Tibial artery (tissue), 4 donors: Measurements from ENCODE around the gene SLC39A2.
A peak's percentile ranks its signal among the peaks of the same experiment; 100 is the strongest.
"Not testable (repeated sequence)": the region's sequence is repeated elsewhere in the genome, so short reads cannot be mapped to it uniquely, and the experiment has no call there.

Experiments
- DNase-seq, 2 donors: peaks; one replicate each; pipeline ENCODE4 v3.0.0-alpha.2; 2019
- H3K27ac ChIP-seq, 2 donors: fragments of 200-600 bp; sonication (generic) in 1 of 2; 1 replicate in 1 of 2; 2 replicates in 1 of 2; pipeline ENCODE4 v1.5.1; 2018 to 2019; ENCODE audit warnings: mild to moderate bottlenecking in 1 of 2
- H3K27me3 ChIP-seq, 2 donors: fragments of 200-600 bp; sonication (generic) in 1 of 2; one replicate each; pipeline versions ENCODE4 v1.5.1 to v1.6.0; 2016 to 2019
- H3K36me3 ChIP-seq, 3 donors: fragments of 200-600 bp; sonication (generic) in 2 of 3; one replicate each; pipeline ENCODE4 v1.5.1; 2016 to 2019; ENCODE audit warnings: mild to moderate bottlenecking in 2 of 3
- H3K4me1 ChIP-seq, 4 donors: fragments of 200-600 bp; sonication (generic) in 2 of 4; 1 replicate in 3 of 4; 2 replicates in 1 of 4; pipeline ENCODE4 v1.5.1; 2016 to 2019
- H3K4me3 ChIP-seq, 2 donors: fragments of 200-600 bp; sonication (generic) in 1 of 2; 1 replicate in 1 of 2; 2 replicates in 1 of 2; pipeline ENCODE4 v1.5.1; 2018 to 2019; ENCODE audit warnings: mild to moderate bottlenecking in 2 of 2
- H3K9me3 ChIP-seq, 3 donors: fragments of 200-600 bp; sonication (generic) in 1 of 3; one replicate each; pipeline ENCODE4 v1.5.1; 2016 to 2019
- intact Hi-C: fragments of 100-400 bp; cut with DNase I; formaldehyde crosslinking; loops from one replicate; pipeline ENCODE4 v1.15.0; 2023; ENCODE audit warnings: low total_unique reads
- TF ChIP-seq, protein P1 (sequence below), 2 experiments: fragments of 200-600 bp in 1 of 2; fragments of 450-650 bp in 1 of 2; IDR thresholded peaks; one replicate each; pipeline ENCODE4 v1.5.1; 2017 to 2019; ENCODE audit warnings: antibody characterized with exemption in 2 of 2, mild to moderate bottlenecking in 1 of 2, moderate library complexity in 1 of 2

SLC39A2 gene

DNA sequence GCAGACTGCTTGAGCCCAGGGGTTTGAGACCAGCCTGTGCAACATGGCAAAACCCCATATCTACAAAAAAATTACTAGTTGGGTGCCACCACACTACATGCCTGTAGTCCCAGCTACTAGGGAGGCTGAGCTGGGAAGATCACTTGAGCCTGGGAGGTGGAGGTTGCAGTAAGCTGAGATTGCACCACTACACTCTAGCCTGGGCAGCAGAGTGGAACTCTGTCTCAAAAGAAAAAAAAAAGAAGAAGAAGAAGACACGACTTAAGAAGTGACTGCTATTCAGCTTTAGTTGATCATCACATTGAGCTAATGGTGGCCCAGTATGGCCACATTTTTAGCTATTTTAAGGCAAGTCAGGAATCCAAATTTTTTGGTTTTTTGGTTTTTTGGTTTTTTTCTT is 18.2 kb upstream of the SLC39A2 start:
- TF ChIP-seq, protein P1, sequence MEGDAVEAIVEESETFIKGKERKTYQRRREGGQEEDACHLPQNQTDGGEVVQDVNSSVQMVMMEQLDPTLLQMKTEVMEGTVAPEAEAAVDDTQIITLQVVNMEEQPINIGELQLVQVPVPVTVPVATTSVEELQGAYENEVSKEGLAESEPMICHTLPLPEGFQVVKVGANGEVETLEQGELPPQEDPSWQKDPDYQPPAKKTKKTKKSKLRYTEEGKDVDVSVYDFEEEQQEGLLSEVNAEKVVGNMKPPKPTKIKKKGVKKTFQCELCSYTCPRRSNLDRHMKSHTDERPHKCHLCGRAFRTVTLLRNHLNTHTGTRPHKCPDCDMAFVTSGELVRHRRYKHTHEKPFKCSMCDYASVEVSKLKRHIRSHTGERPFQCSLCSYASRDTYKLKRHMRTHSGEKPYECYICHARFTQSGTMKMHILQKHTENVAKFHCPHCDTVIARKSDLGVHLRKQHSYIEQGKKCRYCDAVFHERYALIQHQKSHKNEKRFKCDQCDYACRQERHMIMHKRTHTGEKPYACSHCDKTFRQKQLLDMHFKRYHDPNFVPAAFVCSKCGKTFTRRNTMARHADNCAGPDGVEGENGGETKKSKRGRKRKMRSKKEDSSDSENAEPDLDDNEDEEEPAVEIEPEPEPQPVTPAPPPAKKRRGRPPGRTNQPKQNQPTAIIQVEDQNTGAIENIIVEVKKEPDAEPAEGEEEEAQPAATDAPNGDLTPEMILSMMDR (IDR thresholded peaks at IDR 0.05) = no peak
- H3K9me3 ChIP-seq = no peaks in the 10 kb centered on the region
- intact Hi-C loops = no loop called here
- peaks cover 0 to under 1% (median under 1%) of the 10 kb centered on the region in 4 donors for H3K4me1 ChIP-seq
- no peak overlapping the region for H3K4me3 ChIP-seq
- H3K27ac ChIP-seq = no peak overlapping the region
- H3K27me3 ChIP-seq = no peaks in the 10 kb centered on the region
- no peak for DNase-seq
- no peaks in the 10 kb centered on the region for H3K36me3 ChIP-seq

DNA sequence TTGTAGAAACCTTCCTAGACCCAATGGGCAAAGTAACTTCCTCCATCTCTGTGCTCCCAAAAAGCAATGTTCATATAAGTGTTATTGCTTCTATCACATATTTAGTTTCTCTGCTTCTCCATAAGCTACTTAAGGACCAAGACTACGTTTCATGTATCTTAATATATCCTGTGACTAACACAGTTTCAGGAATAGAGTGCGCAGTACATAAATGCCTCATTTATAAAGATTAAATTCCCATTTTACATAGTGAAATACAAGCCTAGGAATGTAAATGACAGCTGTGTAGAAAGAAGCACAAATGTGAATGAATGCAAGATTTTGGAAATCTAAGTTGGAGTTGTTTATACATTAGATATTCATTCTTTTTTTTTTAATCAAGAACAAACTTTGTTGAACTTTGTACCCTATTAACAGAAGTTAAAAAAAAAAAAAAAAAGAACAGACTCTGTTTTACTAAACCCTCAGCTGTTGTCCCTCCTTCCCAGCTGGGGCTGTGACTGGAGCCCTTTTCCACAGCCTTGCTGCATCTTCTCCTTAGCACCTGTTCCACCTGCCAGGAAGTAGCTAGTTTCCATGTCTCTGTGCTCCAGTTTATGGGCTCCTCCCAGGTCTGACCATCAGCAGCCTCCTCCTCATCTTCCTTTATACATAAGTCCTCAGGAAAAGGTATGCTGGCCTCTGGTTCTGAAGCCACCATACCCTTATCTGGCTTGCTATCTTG is 16.3 kb upstream of the SLC39A2 start:
- Histone ChIP-seq H3K4me3 (no peak overlapping the region), H3K36me3 (no peaks in the 10 kb centered on the region), H3K9me3 (no peaks in the 10 kb centered on the region), H3K27ac (no peak overlapping the region), H3K27me3 (no peaks in the 10 kb centered on the region), H3K4me1 (peaks cover 0 to 18% (median 16%) of the 10 kb centered on the region in 4 donors)
- TF ChIP-seq, protein P1 (IDR thresholded peaks at IDR 0.05) = no peak
- no peak for DNase-seq
- intact Hi-C loops = no loop called here

DNA sequence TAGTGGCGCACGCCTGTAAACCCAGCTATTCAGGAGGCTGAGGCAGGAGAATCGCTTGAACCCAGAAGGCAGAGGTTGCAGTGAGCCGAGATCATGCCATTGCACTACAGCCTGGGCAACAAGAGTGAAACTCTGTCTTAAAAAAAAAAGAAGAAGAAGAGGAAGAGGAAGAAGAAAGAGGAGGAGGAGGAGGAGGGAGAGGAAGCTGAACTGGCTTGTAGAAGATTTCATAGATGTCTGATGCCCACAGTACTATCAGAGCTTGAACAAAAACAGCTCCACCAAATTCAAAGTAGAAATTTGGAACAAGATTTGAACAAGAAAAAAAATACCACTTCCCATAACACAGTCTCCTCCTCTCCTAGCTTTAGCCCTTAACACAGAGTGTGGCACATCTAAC is 13.4 kb upstream of the SLC39A2 start:
- DNase-seq, H3K9me3 ChIP-seq, H3K27me3 ChIP-seq, H3K36me3 ChIP-seq, intact Hi-C loops, H3K4me3 ChIP-seq: not testable (repeated sequence)
- peaks cover 0 to 37% (median 32%) of the 10 kb centered on the region in 4 donors for H3K4me1 ChIP-seq
- peak overlapping the region in 1 of 2 donors; percentile 89 for H3K27ac ChIP-seq

DNA sequence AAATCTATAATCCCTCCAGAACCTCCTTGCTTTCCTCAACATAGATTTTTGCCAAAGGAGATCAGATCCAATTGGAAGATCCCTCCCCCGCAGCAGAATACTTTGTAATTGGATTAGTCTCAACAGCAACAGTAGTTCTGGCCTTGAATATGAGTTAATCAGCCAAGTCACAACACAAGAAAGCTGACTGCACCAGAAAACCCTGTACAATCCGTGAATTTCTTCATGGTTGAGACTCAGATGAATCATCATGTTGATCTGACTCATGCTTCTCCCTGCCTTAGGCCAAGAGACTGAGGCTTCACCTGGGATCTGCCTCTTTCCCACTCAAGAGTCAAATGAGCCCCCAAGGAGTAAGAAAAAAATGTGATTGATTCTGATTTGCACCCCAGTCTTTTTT is 12.3 kb upstream of the SLC39A2 start:
- intact Hi-C loops = no loop called here
- peak overlapping the region; percentile 84 to 89 for H3K27ac ChIP-seq
- peak in 1 of 2 donors; percentile 31 for DNase-seq
- no peaks in the 10 kb centered on the region for H3K27me3 ChIP-seq
- no peak overlapping the region for H3K4me3 ChIP-seq
- TF ChIP-seq, protein P1 (IDR thresholded peaks at IDR 0.05) = no peak
- peaks cover 0 to 4% (median 0%) of the 10 kb centered on the region in 3 donors for H3K36me3 ChIP-seq
- H3K4me1 ChIP-seq = peaks cover 0 to 49% (median 43%) of the 10 kb centered on the region in 4 donors
- H3K9me3 ChIP-seq = no peaks in the 10 kb centered on the region

DNA sequence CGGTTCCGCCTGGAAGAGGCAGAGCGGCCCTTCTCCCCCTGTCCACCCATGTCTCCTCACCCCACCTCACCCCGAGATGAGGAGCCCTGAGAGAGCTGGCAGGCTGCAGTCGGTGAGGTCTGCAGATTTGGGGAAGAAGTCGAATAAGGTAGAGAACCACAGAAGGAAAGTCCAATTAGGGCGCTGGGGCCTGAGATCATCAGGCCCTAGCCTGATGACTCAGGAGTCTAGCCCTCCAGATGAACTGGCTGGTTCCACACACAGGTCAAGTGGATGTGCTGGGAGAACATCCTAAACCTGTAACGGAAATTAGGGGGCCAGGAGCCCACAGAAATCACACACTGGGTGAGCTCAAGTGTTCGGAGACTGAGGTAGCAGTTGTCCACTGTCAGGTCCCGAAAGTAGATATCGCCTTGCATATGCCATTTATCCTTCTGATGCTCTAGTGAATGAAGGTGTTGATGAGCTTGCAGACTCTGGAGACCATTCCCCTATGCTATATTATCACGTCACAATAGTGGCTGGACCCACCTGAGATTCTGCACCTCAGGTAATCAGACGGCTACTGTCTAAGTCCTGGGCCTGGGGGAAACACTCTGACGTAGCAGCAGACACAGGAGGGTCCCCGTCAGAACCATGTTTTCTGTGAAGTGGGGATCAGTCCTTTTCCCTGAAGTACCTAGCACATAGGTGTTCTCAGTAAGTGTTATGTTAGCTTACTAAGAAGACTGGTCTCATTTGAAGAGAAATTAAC is 10.2 kb upstream of the SLC39A2 start:
- Histone ChIP-seq H3K4me1 (peaks cover 0 to 53% (median 45%) of the 10 kb centered on the region in 4 donors), H3K27me3 (no peaks in the 10 kb centered on the region), H3K36me3 (peaks cover 11 to 25% (median 19%) of the 10 kb centered on the region in 3 donors), H3K9me3 (no peaks in the 10 kb centered on the region), H3K4me3 (peak overlapping the region; percentile 72 to 96), H3K27ac (peak overlapping the region; percentile 84 to 89)
- no peak for DNase-seq
- intact Hi-C loops = no loop called here
- TF ChIP-seq, protein P1 (IDR thresholded peaks at IDR 0.05) = no peak

DNA sequence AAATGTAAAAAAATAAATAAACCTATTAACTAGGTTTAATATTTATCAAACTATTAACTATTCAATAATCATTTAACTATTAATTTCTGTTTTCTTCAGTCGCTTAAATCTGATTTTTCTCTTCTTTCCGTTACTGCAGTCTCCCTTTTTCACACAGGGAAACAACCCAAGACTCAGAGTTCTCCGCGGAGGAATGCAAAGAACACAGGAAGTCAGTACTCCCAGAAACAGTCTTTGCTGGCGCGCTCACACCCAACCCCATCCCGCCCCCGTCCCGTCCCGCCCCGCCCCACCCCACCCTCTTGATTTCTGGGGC is 9.7 kb upstream of the SLC39A2 start:
- peak overlapping the region; percentile 72 to 96 for H3K4me3 ChIP-seq
- peaks cover 0 to 53% (median 45%) of the 10 kb centered on the region in 4 donors for H3K4me1 ChIP-seq
- TF ChIP-seq, protein P1 (IDR thresholded peaks at IDR 0.05) = no peak
- H3K27ac ChIP-seq = peak overlapping the region; percentile 84 to 89
- no peak for DNase-seq
- H3K27me3 ChIP-seq = no peaks in the 10 kb centered on the region
- H3K9me3 ChIP-seq = no peaks in the 10 kb centered on the region
- intact Hi-C loops = no loop called here
- peaks cover 16 to 30% (median 24%) of the 10 kb centered on the region in 3 donors for H3K36me3 ChIP-seq
